Measurements from ENCODE around the gene MSI2. TPM values are rescaled to one million over a fixed set of nuclear protein-coding genes. Genes with fewer than 3 reads are reported as not detected.

The MSI2 gene
- total RNA-seq, 4 donors from 2014 or later: 14.9 to 24.4 (median 19.8) TPM

GRCh38 chr17:57587193-57587969, 331.1 kb downstream of the MSI2 start:
- no peak for DNase-seq (ENCODE audit: low spot score)
- TF ChIP-seq CTCF (IDR thresholded peaks at IDR 0.05): no peak

GRCh38 chr17:57588086-57588485, 331.8 kb downstream of the MSI2 start:
- no peak for TF ChIP-seq CTCF (IDR thresholded peaks at IDR 0.05)
- no peak for DNase-seq (ENCODE audit: low spot score)
- ATAC-seq (ENCODE audit: low FRiP score): no peak

More at GRCh38 chr17:57587193-57587969, 331.1 kb downstream of the MSI2 start:
- ATAC-seq (ENCODE audit: low FRiP score): no peak

GRCh38 chr17:57589151-57590034, 333.1 kb downstream of the MSI2 start:
- DNase-seq (ENCODE audit: low spot score) (no peak), ATAC-seq (ENCODE audit: low FRiP score) (no peak)
- TF ChIP-seq CTCF (IDR thresholded peaks at IDR 0.05): no peak

GRCh38 chr17:57593739-57594462, 337.6 kb downstream of the MSI2 start:
- no peak for DNase-seq (ENCODE audit: low spot score)
- TF ChIP-seq CTCF (IDR thresholded peaks at IDR 0.05): no peak

GRCh38 chr17:57594767-57595166, 338.4 kb downstream of the MSI2 start:
- TF ChIP-seq CTCF (IDR thresholded peaks at IDR 0.05): no peak
- ATAC-seq (ENCODE audit: low FRiP score) (no peak), DNase-seq (ENCODE audit: low spot score) (no peak)

More at GRCh38 chr17:57593739-57594462, 337.6 kb downstream of the MSI2 start:
- ATAC-seq (ENCODE audit: low FRiP score): no peak

- DNase-seq (ENCODE audit: low spot score) (no peak), ATAC-seq (ENCODE audit: low FRiP score) (no peak)
- TF ChIP-seq CTCF (IDR thresholded peaks at IDR 0.05): no peak
Measured at GRCh38 chr17:57595426-57595825, 339.1 kb downstream of the MSI2 start.
